ENCODE measurements around the gene TCFL5.

Gene TCFL5

GRCh38 chr20:62801284-62802010 lies 60.2 kb downstream of the TCFL5 start:
- no peak overlapping the region for H3K27ac ChIP-seq
- no peak for TF ChIP-seq CTCF (conservative IDR thresholded peaks at IDR 0.05)

GRCh38 chr20:62800314-62801259 lies 61.0 kb downstream of the TCFL5 start:
- TF ChIP-seq CTCF (conservative IDR thresholded peaks at IDR 0.05), result no peak
- no peak overlapping the region for H3K27ac ChIP-seq

GRCh38 chr20:62799873-62800272 lies 61.7 kb downstream of the TCFL5 start:
- no peak overlapping the region for H3K27ac ChIP-seq
- TF ChIP-seq CTCF (conservative IDR thresholded peaks at IDR 0.05), result no peak

GRCh38 chr20:62799459-62799858 lies 62.2 kb downstream of the TCFL5 start:
- H3K27ac ChIP-seq, result no peak overlapping the region

GRCh38 chr20:62799036-62799435 lies 62.6 kb downstream of the TCFL5 start:
- H3K27ac ChIP-seq, result no peak overlapping the region
- TF ChIP-seq CTCF (conservative IDR thresholded peaks at IDR 0.05), result no peak

More at GRCh38 chr20:62799459-62799858, 62.2 kb downstream of the TCFL5 start:
- TF ChIP-seq CTCF (conservative IDR thresholded peaks at IDR 0.05), result no peak

- peak overlapping the region; percentile 90; the same call in 1 of the 2 replicates for H3K27ac ChIP-seq
Measured at GRCh38 chr20:62797671-62798532, 63.7 kb downstream of the TCFL5 start.

More at GRCh38 chr20:62797671-62798532, 63.7 kb downstream of the TCFL5 start:
- TF ChIP-seq CTCF (conservative IDR thresholded peaks at IDR 0.05), result no peak
